Ascending aorta (tissue), 2 donors: ENCODE data around the gene RBBP8NL. TPM values are rescaled to one million over a fixed set of nuclear protein-coding genes. Genes with fewer than 3 reads are reported as not detected.

ENCODE experiments used
- DNase-seq, 2 donors: peaks; one replicate each; pipeline ENCODE4 v3.0.0-alpha.2; 2019; ENCODE audit warnings: low spot score in 2 of 2
- H3K27ac ChIP-seq, 2 donors: fragments of 200-600 bp; sonication (generic); one replicate each; pipeline ENCODE4 v1.5.1; 2016 to 2017; ENCODE audit warnings: mild to moderate bottlenecking in 1 of 2
- H3K27me3 ChIP-seq: fragments of 200-600 bp; sonication (generic); one replicate; pipeline ENCODE4 v1.5.1; 2017
- H3K36me3 ChIP-seq, 2 donors: fragments of 200-600 bp; sonication (generic); one replicate each; pipeline ENCODE4 v1.5.1; 2016
- H3K4me1 ChIP-seq, 2 donors: fragments of 200-600 bp; sonication (generic); one replicate each; pipeline ENCODE4 v1.5.1; 2016 to 2017; ENCODE audit warnings: mild to moderate bottlenecking in 1 of 2
- H3K4me3 ChIP-seq, 2 donors: fragments of 200-600 bp; sonication (generic); one replicate each; pipeline ENCODE4 v1.5.1; 2016 to 2017; ENCODE audit warnings: mild to moderate bottlenecking in 1 of 2
- H3K9me3 ChIP-seq, 2 donors: fragments of 200-600 bp; sonication (generic); one replicate each; pipeline ENCODE4 v1.5.1; 2016
- intact Hi-C: fragments of 100-400 bp; cut with DNase I; formaldehyde crosslinking; loops from one replicate; pipeline ENCODE4 v1.15.1; 2023
- total RNA-seq: library from RNA; depleted of rRNA; stranded (reverse); fragments of >200 nt; gene quantifications from one replicate; pipeline ENCODE4 v1.1.0, GENCODE V29; 2016
- TF ChIP-seq, protein P1 (sequence below), 3 experiments: fragments of 200-600 bp in 2 of 3; fragments of 450-650 bp in 1 of 3; sonication (generic) in 2 of 3; IDR thresholded peaks; one replicate each; pipeline ENCODE4 v1.5.1; 2016 to 2019; ENCODE audit warnings: antibody characterized with exemption in 3 of 3, mild to moderate bottlenecking in 1 of 3, moderate library complexity in 1 of 3

The RBBP8NL gene
- total RNA-seq, 1 donor from 2014 or later: not detected

GRCh38 chr20:62404761-62405107, 22.6 kb downstream of the RBBP8NL start:
- H3K9me3 ChIP-seq: no peaks in the 10 kb centered on the region
- no peak overlapping the region for H3K27ac ChIP-seq
- TF ChIP-seq, protein P1, sequence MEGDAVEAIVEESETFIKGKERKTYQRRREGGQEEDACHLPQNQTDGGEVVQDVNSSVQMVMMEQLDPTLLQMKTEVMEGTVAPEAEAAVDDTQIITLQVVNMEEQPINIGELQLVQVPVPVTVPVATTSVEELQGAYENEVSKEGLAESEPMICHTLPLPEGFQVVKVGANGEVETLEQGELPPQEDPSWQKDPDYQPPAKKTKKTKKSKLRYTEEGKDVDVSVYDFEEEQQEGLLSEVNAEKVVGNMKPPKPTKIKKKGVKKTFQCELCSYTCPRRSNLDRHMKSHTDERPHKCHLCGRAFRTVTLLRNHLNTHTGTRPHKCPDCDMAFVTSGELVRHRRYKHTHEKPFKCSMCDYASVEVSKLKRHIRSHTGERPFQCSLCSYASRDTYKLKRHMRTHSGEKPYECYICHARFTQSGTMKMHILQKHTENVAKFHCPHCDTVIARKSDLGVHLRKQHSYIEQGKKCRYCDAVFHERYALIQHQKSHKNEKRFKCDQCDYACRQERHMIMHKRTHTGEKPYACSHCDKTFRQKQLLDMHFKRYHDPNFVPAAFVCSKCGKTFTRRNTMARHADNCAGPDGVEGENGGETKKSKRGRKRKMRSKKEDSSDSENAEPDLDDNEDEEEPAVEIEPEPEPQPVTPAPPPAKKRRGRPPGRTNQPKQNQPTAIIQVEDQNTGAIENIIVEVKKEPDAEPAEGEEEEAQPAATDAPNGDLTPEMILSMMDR (IDR thresholded peaks at IDR 0.05): no peak
- no peaks in the 10 kb centered on the region for H3K27me3 ChIP-seq
- no peak overlapping the region for H3K4me3 ChIP-seq
- H3K4me1 ChIP-seq: peaks cover 10 to 20% of the 10 kb centered on the region in 2 donors
- no peak for DNase-seq
- intact Hi-C loops: loop anchor here (1.0 to 10.0 kb wide), 5 partner anchors 102 to 388 kb away; partner anchors contain the start of genes ADRM1, MTG2, OSBPL2 and TAF4
- no peaks in the 10 kb centered on the region for H3K36me3 ChIP-seq

GRCh38 chr20:62404112-62404665, 23.1 kb downstream of the RBBP8NL start:
- intact Hi-C loops: loop anchor here (10.0 kb wide), 1 partner anchor 339 kb away; the partner anchor contains the start of gene TAF4

DNA sequence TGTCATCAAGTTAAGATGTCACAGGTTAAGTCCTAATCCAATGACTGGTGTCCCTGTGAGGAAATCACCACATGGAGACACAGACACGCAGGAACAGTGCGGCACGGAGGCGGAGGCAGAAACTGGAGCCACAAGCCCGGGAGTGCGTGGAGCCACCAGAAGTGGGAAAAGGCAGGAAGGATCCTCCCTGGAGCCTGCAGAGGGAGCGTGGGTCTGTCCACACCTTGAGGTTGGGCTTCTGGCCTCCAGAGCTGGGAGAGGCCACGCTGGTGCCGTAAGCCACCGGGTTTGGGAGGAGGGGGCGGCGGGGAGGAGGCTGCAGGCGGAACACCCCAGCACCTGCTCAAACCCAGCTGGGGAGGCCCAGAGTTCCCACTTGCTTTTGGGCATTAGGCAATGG, 24.0 kb downstream of the RBBP8NL start:
- intact Hi-C loops: loop anchor here (10.0 kb wide), 1 partner anchor 339 kb away; the partner anchor contains the start of gene TAF4
- no peaks in the 10 kb centered on the region for H3K9me3 ChIP-seq
- no peaks in the 10 kb centered on the region for H3K36me3 ChIP-seq
- no peak for DNase-seq
- H3K27ac ChIP-seq: no peak overlapping the region
- peaks cover 10 to 20% of the 10 kb centered on the region in 2 donors for H3K4me1 ChIP-seq
- H3K27me3 ChIP-seq: no peaks in the 10 kb centered on the region
- TF ChIP-seq, protein P1 (IDR thresholded peaks at IDR 0.05): no peak
- no peak overlapping the region for H3K4me3 ChIP-seq

More at GRCh38 chr20:62404112-62404665, 23.1 kb downstream of the RBBP8NL start:
- TF ChIP-seq, protein P1 (IDR thresholded peaks at IDR 0.05): no peak
- no peak for DNase-seq
- no peak overlapping the region for H3K4me3 ChIP-seq
- peaks cover 10 to 20% of the 10 kb centered on the region in 2 donors for H3K4me1 ChIP-seq
- no peaks in the 10 kb centered on the region for H3K27me3 ChIP-seq
- no peaks in the 10 kb centered on the region for H3K36me3 ChIP-seq
- H3K27ac ChIP-seq: no peak overlapping the region
- H3K9me3 ChIP-seq: no peaks in the 10 kb centered on the region

GRCh38 chr20:62402456-62403150, 24.7 kb downstream of the RBBP8NL start:
- TF ChIP-seq, protein P1 (IDR thresholded peaks at IDR 0.05): no peak
- no peak overlapping the region for H3K4me3 ChIP-seq
- no peaks in the 10 kb centered on the region for H3K36me3 ChIP-seq
- H3K4me1 ChIP-seq: peaks cover 10 to 18% of the 10 kb centered on the region in 2 donors
- no peaks in the 10 kb centered on the region for H3K27me3 ChIP-seq
- intact Hi-C loops: loop anchor here (10.0 kb wide), 1 partner anchor 338 kb away; the partner anchor contains the start of gene TAF4
- H3K9me3 ChIP-seq: no peaks in the 10 kb centered on the region
- DNase-seq: no peak
- H3K27ac ChIP-seq: no peak overlapping the region

DNA sequence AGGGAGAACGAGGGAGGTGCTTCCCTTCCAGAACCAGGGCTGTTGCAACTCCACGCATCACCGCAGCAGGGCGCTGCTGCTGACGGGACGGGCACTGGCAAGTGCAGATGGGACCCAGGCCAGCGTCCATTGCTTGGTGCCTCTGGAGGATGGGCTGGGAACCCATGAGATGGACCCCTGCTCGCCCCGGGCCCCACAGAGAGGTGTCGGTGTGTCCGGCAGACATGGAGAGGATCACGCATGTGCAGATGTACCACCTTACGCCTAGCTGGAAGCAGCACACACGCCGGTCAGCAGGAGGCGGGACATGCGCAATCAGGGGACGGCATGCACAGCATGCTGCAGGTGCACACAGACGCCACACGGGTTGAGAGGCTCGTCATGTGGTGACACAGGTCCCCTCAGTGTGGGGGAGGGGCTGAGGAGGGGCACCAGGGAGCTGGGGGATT, 26.0 kb downstream of the RBBP8NL start:
- TF ChIP-seq, protein P1 (IDR thresholded peaks at IDR 0.05): no peak
- Histone ChIP-seq H3K4me3 (no peak overlapping the region), H3K27ac (no peak overlapping the region), H3K9me3 (no peaks in the 10 kb centered on the region), H3K4me1 (peaks cover 4 to 11% of the 10 kb centered on the region in 2 donors), H3K27me3 (no peaks in the 10 kb centered on the region), H3K36me3 (no peaks in the 10 kb centered on the region)
- DNase-seq: no peak
- intact Hi-C loops: loop anchor here (10.0 kb wide), 1 partner anchor 337 kb away; the partner anchor contains the start of gene TAF4
